Erythroblast (primary cell): ENCODE results near the gene TPT1.
"Not testable (repeated sequence)": the region's sequence is repeated elsewhere in the genome, so short reads cannot be mapped to it uniquely, and the experiment has no call there.

Experiments
- GATA1 ChIP-seq: IDR thresholded peaks from 2 replicates; pipeline ENCODE4 v1.6.1; 2011; ENCODE audit warnings: low read depth, mild to moderate bottlenecking, control low read depth, low read length, moderate library complexity
- POLR2A ChIP-seq: IDR thresholded peaks from 2 replicates; pipeline ENCODE4 v1.6.1; 2011; ENCODE audit warnings: mild to moderate bottlenecking, low read length

DNA sequence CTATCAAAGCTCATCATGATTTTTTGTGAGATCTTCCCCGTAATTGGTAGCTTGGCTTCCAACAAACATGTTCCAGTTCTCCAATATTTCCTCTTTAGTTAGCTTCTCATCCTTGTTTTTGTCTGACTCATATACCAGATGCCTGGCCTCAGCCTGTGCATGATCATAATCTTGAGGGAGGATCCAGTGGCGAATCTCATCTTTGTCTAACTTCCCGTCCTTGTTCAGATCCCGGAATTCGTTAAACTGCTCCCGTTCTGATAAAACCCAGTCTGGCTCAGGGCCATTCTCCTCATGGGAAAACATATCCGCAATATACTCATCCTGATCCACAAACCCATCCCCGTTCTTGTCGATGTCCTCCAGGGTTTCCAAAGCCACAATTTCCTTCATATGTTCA, 49.4 kb upstream of the TPT1 start:
- TF ChIP-seq POLR2A, GATA1: not testable (repeated sequence)
